Panc1 (cell line): ENCODE data around the gene POLR2C. TPM values are rescaled to one million over a fixed set of nuclear protein-coding genes. Genes with fewer than 3 reads are reported as not detected.

Source experiments
- ATAC-seq: fragments of 200-7000 bp; cut with Tn5 transposase; 2 replicates; pipeline ENCODE4 v1.9.1; 2020; ENCODE audit warnings: mild to moderate bottlenecking, moderate library complexity
- BruUV-seq: library from RNA; stranded (reverse); fragments of 400-500 nt; replicated peaks from 2 replicates; lab custom pipeline; 2021; lab: Mats Ljungman, UMichigan
- CTCF ChIA-PET: fragments of 300-600 bp; sonication (Branson Sonifier 250); formaldehyde crosslinking; loops from one replicate; lab custom pipeline; 2022; ENCODE audit warnings: antibody characterized with exemption; lab: Charles Lee
- POLR2A ChIA-PET: fragments of 300-600 bp; sonication (Branson Sonifier 250); formaldehyde crosslinking; loops from one replicate; lab custom pipeline; 2022; ENCODE audit warnings: antibody characterized with exemption; lab: Charles Lee
- DNase-seq: peaks from one replicate; pipeline ENCODE4 v3.0.0-alpha.2; 2010; ENCODE audit warnings: low read depth, low spot score
- H3K27ac ChIP-seq: 2 replicates; pipeline ENCODE4 v1.5.1; 2011; ENCODE audit warnings: mild to moderate bottlenecking, low read length, inconsistent platforms
- H3K27me3 ChIP-seq: fragments of 200-500 bp; sonication (Bioruptor generic); 2 replicates; pipeline ENCODE4 v1.6.0; 2014; ENCODE audit warnings: low read length, inconsistent platforms; ENCODE audit not compliant: control insufficient read depth, insufficient read depth
- H3K36me3 ChIP-seq: fragments of 200-500 bp; sonication (Bioruptor generic); 2 replicates; pipeline ENCODE4 v1.5.1; 2014; ENCODE audit warnings: inconsistent platforms, mild to moderate bottlenecking, low read length, moderate library complexity; ENCODE audit not compliant: control insufficient read depth, insufficient read depth
- H3K4me1 ChIP-seq: 2 replicates; pipeline ENCODE4 v1.5.1; 2011; ENCODE audit warnings: inconsistent platforms, mild to moderate bottlenecking, low read length, moderate library complexity; ENCODE audit not compliant: control insufficient read depth, insufficient read depth
- H3K4me3 ChIP-seq, 2 experiments: 2 replicates each; pipeline ENCODE4 v1.5.1; 2011 to 2012; ENCODE audit warnings: low read depth in 2 of 2, low read length in 2 of 2, mild to moderate bottlenecking in 2 of 2, inconsistent platforms in 1 of 2, moderate library complexity in 1 of 2
- H3K9me3 ChIP-seq: fragments of 200-500 bp; sonication (Bioruptor generic); 2 replicates; pipeline ENCODE4 v1.5.1; 2014; ENCODE audit warnings: low read depth, mild to moderate bottlenecking, inconsistent platforms, low read length, moderate library complexity; ENCODE audit not compliant: control insufficient read depth, insufficient read depth
- CTCF ChIP-seq: fragments of 450-650 bp; IDR thresholded peaks from 2 replicates; pipeline ENCODE4 v1.5.1; 2017; ENCODE audit warnings: mild to moderate bottlenecking
- POLR2AphosphoS5 ChIP-seq: IDR thresholded peaks from 2 replicates; pipeline ENCODE4 v1.6.1; 2012; ENCODE audit warnings: mild to moderate bottlenecking, low read depth, low read length, moderate library complexity
- SIN3A ChIP-seq: IDR thresholded peaks from 2 replicates; pipeline ENCODE4 v1.6.1; 2012; ENCODE audit warnings: low read depth, mild to moderate bottlenecking, low read length, moderate library complexity, borderline replicate concordance; ENCODE audit not compliant: insufficient read depth
- TCF7L2 ChIP-seq: IDR thresholded peaks from 2 replicates; pipeline ENCODE4 v1.6.1; 2011; ENCODE audit warnings: mild to moderate bottlenecking, low read depth, low read length, inconsistent platforms
- in situ Hi-C: cut with HindIII; loops from 2 replicates; pipeline ENCODE4 v1.10.0; 2016; ENCODE audit warnings: low sequenced_read_pairs, low pct_unique_long_range_greater_than_20kb
- intact Hi-C: fragments of 100-400 bp; cut with micrococcal nuclease; formaldehyde crosslinking; loops from one replicate; pipeline ENCODE4 v1.10.0; 2022; ENCODE audit not compliant: unreplicated experiment
- total RNA-seq: library from RNA; stranded (reverse); gene quantifications from one replicate; pipeline ENCODE4 v1.2.1, GENCODE V29; 2021; ENCODE audit not compliant: unreplicated experiment
- TF ChIP-seq, protein P1 (sequence below), 2 experiments: IDR thresholded peaks; 2 replicates each; pipeline ENCODE4 v1.6.1; 2011 to 2012; ENCODE audit warnings: low read depth in 2 of 2, control low read depth in 1 of 2, low read length in 1 of 2, mild to moderate bottlenecking in 1 of 2, moderate library complexity in 1 of 2; ENCODE audit not compliant: insufficient read depth in 1 of 2

POLR2C gene
- total RNA-seq, 1 experiment from 2014 or later = 53.9 TPM

- ChIA-PET CTCF (no interaction called here), POLR2A (no interaction called here)
- DNase-seq (no peak), ATAC-seq (no peak)
- intact Hi-C loops (no loop called here), in situ Hi-C loops (no loop called here)
- H3K4me3 ChIP-seq = no peak overlapping the region
- H3K9me3 ChIP-seq = no peaks in the 10 kb centered on the region
- no peaks in the 10 kb centered on the region for H3K27me3 ChIP-seq
- no TSS peak for BruUV-seq
- H3K36me3 ChIP-seq = peaks cover 4% of the 10 kb centered on the region; the same call in 1 of the 2 replicates
- TF ChIP-seq, protein P1, sequence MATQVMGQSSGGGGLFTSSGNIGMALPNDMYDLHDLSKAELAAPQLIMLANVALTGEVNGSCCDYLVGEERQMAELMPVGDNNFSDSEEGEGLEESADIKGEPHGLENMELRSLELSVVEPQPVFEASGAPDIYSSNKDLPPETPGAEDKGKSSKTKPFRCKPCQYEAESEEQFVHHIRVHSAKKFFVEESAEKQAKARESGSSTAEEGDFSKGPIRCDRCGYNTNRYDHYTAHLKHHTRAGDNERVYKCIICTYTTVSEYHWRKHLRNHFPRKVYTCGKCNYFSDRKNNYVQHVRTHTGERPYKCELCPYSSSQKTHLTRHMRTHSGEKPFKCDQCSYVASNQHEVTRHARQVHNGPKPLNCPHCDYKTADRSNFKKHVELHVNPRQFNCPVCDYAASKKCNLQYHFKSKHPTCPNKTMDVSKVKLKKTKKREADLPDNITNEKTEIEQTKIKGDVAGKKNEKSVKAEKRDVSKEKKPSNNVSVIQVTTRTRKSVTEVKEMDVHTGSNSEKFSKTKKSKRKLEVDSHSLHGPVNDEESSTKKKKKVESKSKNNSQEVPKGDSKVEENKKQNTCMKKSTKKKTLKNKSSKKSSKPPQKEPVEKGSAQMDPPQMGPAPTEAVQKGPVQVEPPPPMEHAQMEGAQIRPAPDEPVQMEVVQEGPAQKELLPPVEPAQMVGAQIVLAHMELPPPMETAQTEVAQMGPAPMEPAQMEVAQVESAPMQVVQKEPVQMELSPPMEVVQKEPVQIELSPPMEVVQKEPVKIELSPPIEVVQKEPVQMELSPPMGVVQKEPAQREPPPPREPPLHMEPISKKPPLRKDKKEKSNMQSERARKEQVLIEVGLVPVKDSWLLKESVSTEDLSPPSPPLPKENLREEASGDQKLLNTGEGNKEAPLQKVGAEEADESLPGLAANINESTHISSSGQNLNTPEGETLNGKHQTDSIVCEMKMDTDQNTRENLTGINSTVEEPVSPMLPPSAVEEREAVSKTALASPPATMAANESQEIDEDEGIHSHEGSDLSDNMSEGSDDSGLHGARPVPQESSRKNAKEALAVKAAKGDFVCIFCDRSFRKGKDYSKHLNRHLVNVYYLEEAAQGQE (IDR thresholded peaks at IDR 0.05; ENCODE audit: insufficient read depth in 1 of 2, low read depth in 2 of 2, low read length in 1 of 2) = no peak
- TF ChIP-seq POLR2AphosphoS5 (no peak), TCF7L2 (no peak), SIN3A (no peak), CTCF (no peak)
- H3K27ac ChIP-seq = no peak overlapping the region
- no peaks in the 10 kb centered on the region for H3K4me1 ChIP-seq
These were observed 36.1 kb upstream of the POLR2C start for GRCh38 chr16:57426356-57426755.

GRCh38 chr16:57427307-57427706 lies 35.2 kb upstream of the POLR2C start:
- in situ Hi-C loops = no loop called here
- ChIA-PET CTCF (no interaction called here), POLR2A (no interaction called here)

More at GRCh38 chr16:57427307-57427706, 35.2 kb upstream of the POLR2C start:
- TF ChIP-seq CTCF (no peak), POLR2AphosphoS5 (no peak), SIN3A (no peak), TCF7L2 (no peak)
- TF ChIP-seq, protein P1 (IDR thresholded peaks at IDR 0.05; ENCODE audit: insufficient read depth in 1 of 2, low read depth in 2 of 2, low read length in 1 of 2) = no peak
- H3K36me3 ChIP-seq = peaks cover 6% of the 10 kb centered on the region; the same call in 1 of the 2 replicates
- no peak for DNase-seq
- no peak overlapping the region for H3K27ac ChIP-seq
- H3K27me3 ChIP-seq = no peaks in the 10 kb centered on the region
- intact Hi-C loops = no loop called here
- BruUV-seq = no TSS peak
- no peak overlapping the region for H3K4me3 ChIP-seq
- H3K4me1 ChIP-seq = no peaks in the 10 kb centered on the region
- ATAC-seq = no peak
- H3K9me3 ChIP-seq = no peaks in the 10 kb centered on the region
